ENCODE data around the gene BMP10.

DNA sequence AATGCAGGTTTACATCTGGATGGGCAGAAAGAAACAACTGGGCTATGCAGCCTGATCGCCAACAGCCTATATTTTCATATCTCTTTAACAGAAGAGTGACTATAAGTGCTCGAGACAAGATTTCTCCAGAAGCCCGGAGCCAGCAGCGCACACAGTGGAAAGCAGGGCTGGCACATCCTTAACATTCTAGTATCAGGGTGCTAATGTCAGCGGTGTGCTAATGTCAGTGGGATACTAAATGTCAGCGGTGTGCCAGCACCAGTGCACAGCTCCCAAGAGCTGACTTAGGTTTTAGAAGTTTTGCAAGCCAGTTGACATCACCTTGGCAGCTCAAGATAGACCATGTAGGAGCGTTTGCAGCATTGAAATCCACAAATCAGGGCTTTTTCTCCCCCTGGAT lies 8.3 kb downstream of the BMP10 start:
- TF ChIP-seq, protein P1, sequence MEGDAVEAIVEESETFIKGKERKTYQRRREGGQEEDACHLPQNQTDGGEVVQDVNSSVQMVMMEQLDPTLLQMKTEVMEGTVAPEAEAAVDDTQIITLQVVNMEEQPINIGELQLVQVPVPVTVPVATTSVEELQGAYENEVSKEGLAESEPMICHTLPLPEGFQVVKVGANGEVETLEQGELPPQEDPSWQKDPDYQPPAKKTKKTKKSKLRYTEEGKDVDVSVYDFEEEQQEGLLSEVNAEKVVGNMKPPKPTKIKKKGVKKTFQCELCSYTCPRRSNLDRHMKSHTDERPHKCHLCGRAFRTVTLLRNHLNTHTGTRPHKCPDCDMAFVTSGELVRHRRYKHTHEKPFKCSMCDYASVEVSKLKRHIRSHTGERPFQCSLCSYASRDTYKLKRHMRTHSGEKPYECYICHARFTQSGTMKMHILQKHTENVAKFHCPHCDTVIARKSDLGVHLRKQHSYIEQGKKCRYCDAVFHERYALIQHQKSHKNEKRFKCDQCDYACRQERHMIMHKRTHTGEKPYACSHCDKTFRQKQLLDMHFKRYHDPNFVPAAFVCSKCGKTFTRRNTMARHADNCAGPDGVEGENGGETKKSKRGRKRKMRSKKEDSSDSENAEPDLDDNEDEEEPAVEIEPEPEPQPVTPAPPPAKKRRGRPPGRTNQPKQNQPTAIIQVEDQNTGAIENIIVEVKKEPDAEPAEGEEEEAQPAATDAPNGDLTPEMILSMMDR (IDR thresholded peaks at IDR 0.05): no peak
- TF ChIP-seq ZFX (IDR thresholded peaks at IDR 0.05; ENCODE audit: borderline replicate concordance): no peak

Data from 22Rv1 (cell line).